H9 (cell line): ENCODE data around the gene EXOC6. TPM values are rescaled to one million over a fixed set of nuclear protein-coding genes. Genes with fewer than 3 reads are reported as not detected.

Source experiments
- DNase-seq: peaks from one replicate; pipeline ENCODE4 v3.0.0-alpha.2; 2017
- H2AFZ ChIP-seq: one replicate; pipeline ENCODE4 v1.6.1; 2013; ENCODE audit warnings: mild to moderate bottlenecking, low read length, control low read depth, moderate library complexity
- H2AK5ac ChIP-seq: 2 replicates; pipeline ENCODE4 v1.6.1; 2013; ENCODE audit warnings: low read length, control low read depth, mixed read lengths; ENCODE audit not compliant: insufficient read length
- H2BK120ac ChIP-seq: one replicate; pipeline ENCODE4 v1.6.1; 2013; ENCODE audit warnings: low read depth, mild to moderate bottlenecking, low read length, control low read depth, inconsistent platforms; ENCODE audit not compliant: poor library complexity, severe bottlenecking
- H2BK12ac ChIP-seq: 2 replicates; pipeline ENCODE4 v1.6.1; 2013; ENCODE audit warnings: low read length, control low read depth, mixed read lengths, low read depth; ENCODE audit not compliant: insufficient read length
- H2BK15ac ChIP-seq: 2 replicates; pipeline ENCODE4 v1.6.1; 2013; ENCODE audit warnings: low read depth, low read length, control low read depth
- H2BK20ac ChIP-seq: one replicate; pipeline ENCODE4 v1.6.1; 2013; ENCODE audit warnings: low read depth, mild to moderate bottlenecking, low read length, control low read depth, inconsistent platforms; ENCODE audit not compliant: poor library complexity, severe bottlenecking
- H2BK5ac ChIP-seq: 2 replicates; pipeline ENCODE4 v1.6.1; 2013; ENCODE audit warnings: low read length, control low read depth, mixed read lengths; ENCODE audit not compliant: insufficient read length
- H3K14ac ChIP-seq: 2 replicates; pipeline ENCODE4 v1.6.1; 2013; ENCODE audit warnings: low read length, control low read depth; ENCODE audit not compliant: insufficient read depth
- H3K18ac ChIP-seq: 2 replicates; pipeline ENCODE4 v1.6.1; 2013; ENCODE audit warnings: low read depth, mild to moderate bottlenecking, mixed read lengths, low read length, control low read depth; ENCODE audit not compliant: insufficient read length
- H3K23ac ChIP-seq: 2 replicates; pipeline ENCODE4 v1.6.1; 2013; ENCODE audit warnings: low read length, control low read depth, mixed read lengths, low read depth; ENCODE audit not compliant: insufficient read length
- H3K23me2 ChIP-seq: 2 replicates; pipeline ENCODE4 v1.6.1; 2013; ENCODE audit warnings: low read depth, mild to moderate bottlenecking, mixed read lengths, low read length, control low read depth; ENCODE audit not compliant: insufficient read length, poor library complexity, severe bottlenecking
- H3K27ac ChIP-seq: 2 replicates; pipeline ENCODE4 v1.5.1; 2013; ENCODE audit warnings: low read length, control low read depth, mixed read lengths, low read depth; ENCODE audit not compliant: insufficient read length
- H3K27me3 ChIP-seq: 2 replicates; pipeline ENCODE4 v1.6.1; 2013; ENCODE audit warnings: low read length, control low read depth, inconsistent platforms; ENCODE audit not compliant: insufficient read depth
- H3K4ac ChIP-seq: 2 replicates; pipeline ENCODE4 v1.6.1; 2013; ENCODE audit warnings: low read depth, mild to moderate bottlenecking, control low read depth, inconsistent platforms, low read length, moderate library complexity
- H3K4me1 ChIP-seq: 2 replicates; pipeline ENCODE4 v1.6.1; 2013; ENCODE audit warnings: low read length, control low read depth, inconsistent platforms; ENCODE audit not compliant: insufficient read depth
- H3K4me2 ChIP-seq: 2 replicates; pipeline ENCODE4 v1.6.1; 2013; ENCODE audit warnings: low read length, control low read depth, mixed read lengths; ENCODE audit not compliant: insufficient read length, insufficient read depth
- H3K56ac ChIP-seq: 2 replicates; pipeline ENCODE4 v1.6.1; 2013; ENCODE audit warnings: low read depth, mild to moderate bottlenecking, mixed read lengths, low read length, control low read depth; ENCODE audit not compliant: insufficient read length
- H3K79me1 ChIP-seq: 2 replicates; pipeline ENCODE4 v1.6.1; 2013; ENCODE audit warnings: low read depth, mild to moderate bottlenecking, moderate library complexity, low read length, control low read depth, inconsistent platforms; ENCODE audit not compliant: insufficient read depth, poor library complexity, severe bottlenecking
- H3K79me2 ChIP-seq: 2 replicates; pipeline ENCODE4 v1.6.1; 2013; ENCODE audit warnings: low read length, control low read depth, inconsistent platforms; ENCODE audit not compliant: insufficient read depth
- H3K9ac ChIP-seq: 2 replicates; pipeline ENCODE4 v1.6.1; 2013; ENCODE audit warnings: low read length, control low read depth, mixed read lengths; ENCODE audit not compliant: insufficient read length; ENCODE audit errors: extremely low read depth
- H3K9me3 ChIP-seq: one replicate; pipeline ENCODE4 v1.6.1; 2013; ENCODE audit warnings: low read depth, low read length, inconsistent platforms; ENCODE audit not compliant: control insufficient read depth
- H3T11ph ChIP-seq: one replicate; pipeline ENCODE4 v1.6.1; 2013; ENCODE audit warnings: mild to moderate bottlenecking, low read length, control low read depth, inconsistent platforms
- H4K20me1 ChIP-seq: one replicate; pipeline ENCODE4 v1.6.1; 2013; ENCODE audit not compliant: control insufficient read depth, insufficient read length, insufficient read depth
- H4K5ac ChIP-seq: 2 replicates; pipeline ENCODE4 v1.6.1; 2013; ENCODE audit warnings: low read depth, mild to moderate bottlenecking, mixed read lengths, low read length, control low read depth; ENCODE audit not compliant: insufficient read length
- H4K8ac ChIP-seq: replicated peaks from 2 replicates; pipeline ENCODE4 v1.6.1; 2013; ENCODE audit warnings: low read length, control low read depth, mixed read lengths, low read depth; ENCODE audit not compliant: insufficient read length
- H4K91ac ChIP-seq: 2 replicates; pipeline ENCODE4 v1.6.1; 2013; ENCODE audit warnings: low read depth, mild to moderate bottlenecking, moderate library complexity, mixed read lengths, low read length, control low read depth; ENCODE audit not compliant: insufficient read length
- H3K27ac Mint-ChIP-seq, 3 experiments: 2 replicates in 2 of 3; 3 replicates in 1 of 3; pipeline ENCODE4 v1.8.0; 2020 to 2021; ENCODE audit warnings: mixed read lengths in 3 of 3, mild to moderate bottlenecking in 1 of 3, moderate library complexity in 1 of 3
- H3K27me3 Mint-ChIP-seq: 2 replicates; pipeline ENCODE4 v1.8.0; 2021; ENCODE audit warnings: low read depth, mild to moderate bottlenecking, moderate library complexity, mixed read lengths
- H3K36me3 Mint-ChIP-seq, 3 experiments: 2 replicates in 2 of 3; 3 replicates in 1 of 3; pipeline ENCODE4 v1.8.0; 2020 to 2021; ENCODE audit warnings: low read depth in 3 of 3, mixed read lengths in 3 of 3; ENCODE audit not compliant: insufficient read depth in 1 of 3
- H3K4me1 Mint-ChIP-seq, 2 experiments: 2 replicates each; pipeline ENCODE4 v1.8.0; 2020; ENCODE audit warnings: mixed read lengths in 2 of 2
- H3K4me3 Mint-ChIP-seq, 2 experiments: 2 replicates in 1 of 2; 3 replicates in 1 of 2; pipeline ENCODE4 v1.8.0; 2020 to 2021; ENCODE audit warnings: mild to moderate bottlenecking in 2 of 2, mixed read lengths in 2 of 2, moderate library complexity in 1 of 2
- H3K9me3 Mint-ChIP-seq, 2 experiments: 2 replicates in 1 of 2; 3 replicates in 1 of 2; pipeline ENCODE4 v1.8.0; 2020; ENCODE audit warnings: mild to moderate bottlenecking in 2 of 2, mixed read lengths in 2 of 2, moderate library complexity in 1 of 2
- CTCF ChIP-seq: fragments of 200-600 bp; sonication (generic); conservative IDR thresholded peaks from 3 replicates; pipeline ENCODE4 v1.8.0; 2021; ENCODE audit warnings: antibody characterized with exemption, mild to moderate bottlenecking
- WGBS: extraction: QIAGEN DNeasy Blood & Tissue Kit; methylation state at CpG from one replicate; pipeline ENCODE4 v1.1.7; 2013; ENCODE audit warnings: missing lambda C conversion rate, low lambda C conversion rate, mixed read lengths; ENCODE audit not compliant: insufficient read length; ENCODE audit errors: extremely low coverage; 5-methylcytosine and 5-hydroxymethylcytosine counted together
- long read RNA-seq: library from polyadenylated mRNA; unstranded; transcript quantifications from one replicate; pipeline ENCODE4 v2.0.0, GENCODE V29; 2020
- total RNA-seq: library from RNA; stranded (reverse); gene quantifications from 2 replicates; pipeline ENCODE4 v1.2.1, GENCODE V29; 2021

The EXOC6 gene
- total RNA-seq, result 8.3 and 9.0 TPM in 2 replicates
- long read RNA-seq, partial matches to known transcripts, result 6 of 9 reads
- long read RNA-seq, other reads (novel, unspliced or antisense), result 0 of 9 reads

DNA sequence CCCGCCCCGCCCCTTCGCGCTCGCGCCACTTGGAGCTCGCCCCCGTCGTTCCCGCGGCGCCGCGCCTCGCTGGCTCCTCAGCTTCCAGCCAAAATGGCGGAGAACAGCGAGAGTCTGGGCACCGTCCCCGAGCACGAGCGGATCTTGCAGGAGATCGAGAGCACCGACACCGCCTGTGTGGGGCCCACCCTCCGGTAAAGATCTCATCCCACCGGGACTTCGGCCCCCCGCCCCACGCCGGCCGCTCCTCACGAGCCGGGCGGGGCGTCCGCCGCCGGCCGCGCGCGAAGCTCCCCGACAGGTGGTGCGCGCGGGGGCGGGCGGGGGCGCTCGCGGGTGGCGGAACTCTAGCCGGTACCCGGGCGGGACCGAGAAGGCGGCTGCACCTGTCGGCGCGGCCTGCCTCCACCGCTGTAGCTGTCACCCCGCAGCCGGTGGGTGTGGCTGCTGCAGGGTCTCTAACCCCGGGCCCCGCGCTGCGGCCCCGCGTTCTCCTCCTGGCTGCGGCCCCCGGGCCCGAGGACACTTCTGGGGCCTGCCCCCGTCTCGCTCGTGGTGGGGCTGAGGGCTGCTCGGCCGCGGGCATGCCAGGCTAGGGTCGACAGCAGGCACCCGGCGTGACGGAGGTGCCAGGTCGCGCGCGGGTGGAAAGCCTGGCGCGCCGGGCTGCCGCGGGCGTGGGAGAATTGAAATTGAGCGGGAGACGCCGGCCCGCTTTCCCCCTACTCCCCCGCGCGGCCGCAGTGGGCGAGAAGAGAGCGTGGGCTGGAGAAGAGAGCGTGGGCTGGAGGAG, at the start of gene EXOC6:
EXOC6 (plus strand) TSS at position 80 of the 793 bp plus-strand sequence; CDS start at position 94, 14 bp downstream.
- peaks cover 13% of the 10 kb centered on the region in 2 experiments for H3K4me1 Mint-ChIP-seq
- peaks cover 8% of the 10 kb centered on the region; the same call in 1 of the 2 replicates for H3K27me3 ChIP-seq
- no peak within 1 kb of the TSS for H2AK5ac ChIP-seq
- H3K9ac ChIP-seq, result no peak within 1 kb of the TSS
- no peaks in the 10 kb centered on the region for H3K4me1 ChIP-seq
- no peak within 1 kb of the TSS for H2BK5ac ChIP-seq
- no peak within 1 kb of the TSS for H3K18ac ChIP-seq
- TF ChIP-seq CTCF, result no peak; the same call in 2 of the 3 replicates
- H4K8ac ChIP-seq, result no peak within 1 kb of the TSS
- H4K5ac ChIP-seq, result no peak within 1 kb of the TSS
- no peak within 1 kb of the TSS for H2BK20ac ChIP-seq
- H3K4me2 ChIP-seq, result peak within 1 kb of the TSS; percentile 92
- no CpG with 5 or more reads among the region's 103 CpGs for WGBS
- H3K14ac ChIP-seq, result no peak within 1 kb of the TSS; the same call in 1 of the 2 replicates
- no peaks in the 10 kb centered on the region for H3K36me3 Mint-ChIP-seq
- no peak within 1 kb of the TSS for H3K4ac ChIP-seq
- H2BK120ac ChIP-seq, result no peak within 1 kb of the TSS
- peak within 1 kb of the TSS in 1 of 3 experiments; percentile 78; a peak in 2 of 7 replicates for H3K27ac Mint-ChIP-seq
- no peak within 1 kb of the TSS for H2AFZ ChIP-seq
- H3K9me3 ChIP-seq, result no peaks in the 10 kb centered on the region
- peaks cover 7% of the 10 kb centered on the region for H3K23me2 ChIP-seq
- no peak within 1 kb of the TSS for H4K91ac ChIP-seq
- H3K79me1 ChIP-seq, result no peaks in the 10 kb centered on the region
- H3K4me3 Mint-ChIP-seq, result peak within 1 kb of the TSS; percentile 74 to 87
- H3K9me3 Mint-ChIP-seq, result peaks cover 5% of the 10 kb centered on the region in 2 experiments; a peak in 3 of 5 replicates
- H3K27ac ChIP-seq, result no peak within 1 kb of the TSS
- peak; percentile 78 for DNase-seq
- no peak within 1 kb of the TSS for H3T11ph ChIP-seq
- H3K27me3 Mint-ChIP-seq, result peaks cover 63% of the 10 kb centered on the region
- H3K79me2 ChIP-seq, result no peaks in the 10 kb centered on the region
- H3K56ac ChIP-seq, result no peak within 1 kb of the TSS
- no peaks in the 10 kb centered on the region for H4K20me1 ChIP-seq
- no peak within 1 kb of the TSS for H3K23ac ChIP-seq
- no peak within 1 kb of the TSS for H2BK15ac ChIP-seq
- H2BK12ac ChIP-seq, result no peak within 1 kb of the TSS
